GM18508 (cell line): Measurements from ENCODE around the gene FCHO1.

Source experiments
- ATAC-seq: cut with Tn5 transposase; IDR thresholded peaks from one replicate; pipeline ENCODE4 v1.9.1; 2021; ENCODE audit warnings: moderate number of reproducible peaks; ENCODE audit not compliant: insufficient read depth, unreplicated experiment

The FCHO1 gene

DNA sequence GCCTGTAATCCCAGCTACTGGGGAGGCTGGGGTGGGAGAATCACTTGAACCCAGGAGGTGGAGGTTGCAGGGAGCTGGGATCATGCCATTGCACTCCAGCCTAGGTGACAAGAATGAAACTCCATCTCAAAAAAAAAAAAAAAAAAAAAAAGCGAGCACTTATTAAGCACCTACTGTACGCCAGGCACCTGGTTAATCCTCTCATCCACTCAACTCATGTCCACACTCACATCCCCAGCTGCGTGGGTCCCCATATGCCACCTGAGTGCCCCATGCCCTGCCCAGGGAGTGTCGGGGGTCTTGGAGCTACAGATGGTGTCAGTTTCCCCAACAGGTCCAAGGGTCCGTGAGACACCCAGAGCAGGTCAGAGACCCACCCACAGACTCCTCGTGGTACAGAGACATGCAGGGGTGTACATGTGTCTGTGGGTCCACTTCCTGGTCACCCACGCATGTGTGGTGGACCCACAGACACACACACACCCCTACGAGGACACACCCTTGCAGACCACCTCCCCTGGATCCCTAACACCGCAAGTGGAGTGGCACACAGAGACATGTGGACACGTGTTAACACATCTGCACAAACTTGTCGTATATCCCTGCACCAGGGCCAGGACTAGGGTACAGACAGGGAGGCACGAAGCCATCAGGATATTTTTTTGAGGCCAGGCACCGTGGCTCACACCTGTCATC, 66.5 kb downstream of the FCHO1 start:
- no peak for ATAC-seq

GRCh38 chr19:17821190-17821589, 69.9 kb downstream of the FCHO1 start, which contains the start of gene INSL3:
Gene INSL3, minus strand, starts transcription at chr19:17821519. Its CDS starts 13 bp downstream, at chr19:17821506.
- ATAC-seq: no peak

GRCh38 chr19:17824339-17824738, 73.1 kb downstream of the FCHO1 start:
- ATAC-seq: no peak

DNA sequence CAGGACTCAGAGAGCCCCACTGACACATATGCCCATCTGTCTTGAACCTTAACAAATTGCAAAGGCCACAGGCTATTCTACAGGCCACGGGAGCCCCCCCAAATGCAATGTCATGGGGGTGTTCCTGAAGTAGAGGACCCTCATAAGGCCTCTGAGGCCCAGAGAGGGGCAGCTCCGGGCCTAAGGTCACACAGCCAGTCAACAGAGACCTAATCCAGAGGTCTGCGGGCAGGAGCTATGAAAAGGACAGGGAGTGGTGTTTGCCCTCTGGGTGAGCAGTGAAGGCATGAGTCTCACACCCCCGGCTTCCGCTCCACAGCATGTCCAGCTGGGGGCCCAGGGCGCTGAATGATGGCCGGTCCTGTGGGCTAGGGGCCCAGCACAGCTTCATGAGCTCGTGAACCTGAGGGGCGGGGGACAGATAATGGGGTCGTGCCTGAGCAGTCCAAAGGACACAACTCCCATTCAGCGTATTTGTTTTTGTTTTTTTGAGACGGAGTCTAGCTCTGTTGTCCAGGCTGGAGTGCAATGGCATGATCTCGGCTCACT, 75.3 kb downstream of the FCHO1 start:
- ATAC-seq: no peak

GRCh38 chr19:17829855-17830566, 78.7 kb downstream of the FCHO1 start:
- no peak for ATAC-seq

GRCh38 chr19:17830567-17831418, 79.5 kb downstream of the FCHO1 start:
- no peak for ATAC-seq

DNA sequence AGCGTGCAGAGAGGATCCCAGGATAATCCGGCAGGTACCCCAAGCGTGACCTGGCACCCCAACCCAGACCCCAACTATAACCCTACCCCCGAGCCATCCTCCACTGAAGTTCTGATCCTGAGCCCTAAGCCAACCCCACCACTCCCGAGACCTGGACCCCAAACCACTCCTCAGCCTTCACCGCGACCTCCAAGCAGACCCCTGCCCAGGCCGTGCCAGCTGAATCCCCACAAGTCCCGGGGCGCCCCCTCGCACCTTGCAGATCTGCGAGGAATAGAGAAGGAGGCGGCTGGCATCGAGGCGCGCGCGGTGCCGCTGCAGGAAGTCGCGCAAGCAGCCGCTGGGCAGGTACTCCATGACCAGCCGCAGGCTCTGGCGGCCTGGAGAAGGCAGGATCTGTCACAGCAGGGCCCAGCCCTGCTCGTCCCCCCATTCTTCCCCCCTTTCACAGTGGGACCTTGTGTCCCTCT, 80.2 kb downstream of the FCHO1 start:
- ATAC-seq: no peak

- ATAC-seq: no peak
These were observed 81.3 kb downstream of the FCHO1 start for GRCh38 chr19:17832443-17833208.

- no peak for ATAC-seq
These were observed 83.3 kb downstream of the FCHO1 start for GRCh38 chr19:17834350-17835181.

DNA sequence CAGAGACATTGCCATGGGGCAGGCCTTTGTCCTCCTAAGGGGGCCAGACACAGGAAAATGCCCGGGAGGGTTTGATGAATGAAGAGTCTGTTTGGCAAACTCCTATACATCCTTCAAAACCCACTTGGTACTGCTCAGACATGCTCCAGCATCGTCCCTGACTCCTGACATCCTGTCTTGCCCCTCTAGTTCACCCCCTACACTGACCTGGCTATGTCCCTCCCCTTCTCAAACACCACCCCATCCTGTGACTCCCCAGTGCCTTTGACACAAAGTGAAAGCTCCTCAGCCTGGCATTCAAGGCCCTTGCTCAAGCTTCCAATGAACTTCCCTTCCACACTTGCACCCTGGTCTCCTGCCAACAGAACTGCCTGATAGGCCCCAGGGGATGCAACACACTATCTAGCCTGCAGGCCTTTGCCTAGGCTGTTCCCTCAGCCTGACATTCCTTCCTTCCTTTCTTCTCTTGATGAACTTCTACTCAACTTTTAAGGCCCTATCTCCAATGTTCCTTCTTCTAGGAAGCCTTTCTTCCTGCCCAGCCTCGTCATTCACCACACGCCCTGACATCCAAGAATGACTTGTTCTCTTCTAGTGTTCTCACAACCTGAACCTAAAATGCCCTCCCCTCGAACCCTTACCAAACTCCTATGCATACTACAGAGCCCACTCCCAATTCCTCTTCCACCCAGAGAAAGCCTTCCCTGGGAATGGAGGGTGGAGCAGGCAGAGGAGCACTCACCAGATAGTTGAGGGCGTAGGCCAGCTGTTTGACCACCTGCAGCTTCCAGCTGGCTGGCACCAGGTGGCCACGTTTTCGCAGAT, 84.1 kb downstream of the FCHO1 start:
- no peak for ATAC-seq

- no peak for ATAC-seq
These were observed 85.3 kb downstream of the FCHO1 start for GRCh38 chr19:17836530-17836929.

- ATAC-seq: no peak
These were observed 86.7 kb downstream of the FCHO1 start for GRCh38 chr19:17837972-17838371.
